ENCODE measurements around the gene ARHGAP20. TPM values are rescaled to one million over a fixed set of nuclear protein-coding genes. Genes with fewer than 3 reads are reported as not detected.

The ARHGAP20 gene
- 1.4 and 2.7 TPM in 2 replicates for total RNA-seq

GRCh38 chr11:110711776-110712658 lies at the start of gene ARHGAP20:
Gene ARHGAP20, minus strand, starts transcription at chr11:110712437. Its CDS starts 206 bp downstream, at chr11:110712231.

Data from epithelial cell of alveolus of lung (primary cell).